Measurements from ENCODE around the gene TMOD2.

GRCh38 chr15:51802593-51802992 lies 51.2 kb downstream of the TMOD2 start:
- no peak for TF ChIP-seq SUZ12 (IDR thresholded peaks at IDR 0.05)
- no peak for TF ChIP-seq SP1 (IDR thresholded peaks at IDR 0.05)
- no peak for TF ChIP-seq FOXM1 (IDR thresholded peaks at IDR 0.05; ENCODE audit: borderline replicate concordance)
- no peak for TF ChIP-seq FOXK2 (IDR thresholded peaks at IDR 0.05)
- TF ChIP-seq FOXA1 (IDR thresholded peaks at IDR 0.05) = no peak
- no peak for TF ChIP-seq LEF1 (IDR thresholded peaks at IDR 0.05; ENCODE audit: borderline replicate concordance)
- no peak for TF ChIP-seq BHLHE40 (IDR thresholded peaks at IDR 0.05; ENCODE audit: borderline replicate concordance)
- no peak for TF ChIP-seq PKNOX1 (IDR thresholded peaks at IDR 0.05)
- TF ChIP-seq TARDBP (IDR thresholded peaks at IDR 0.05) = no peak

Data from HEK293T (cell line).